ENCODE results near the gene COL12A1.
A peak's percentile ranks its signal among the peaks of the same experiment; 100 is the strongest.

COL12A1 gene

GRCh38 chr6:75102301-75102700 is 103.6 kb downstream of the COL12A1 start:
- DNase-seq (ENCODE audit: low read depth, low spot score) = no peak

GRCh38 chr6:75101896-75102295 is 104.0 kb downstream of the COL12A1 start:
- no peak for DNase-seq (ENCODE audit: low read depth, low spot score)

DNA sequence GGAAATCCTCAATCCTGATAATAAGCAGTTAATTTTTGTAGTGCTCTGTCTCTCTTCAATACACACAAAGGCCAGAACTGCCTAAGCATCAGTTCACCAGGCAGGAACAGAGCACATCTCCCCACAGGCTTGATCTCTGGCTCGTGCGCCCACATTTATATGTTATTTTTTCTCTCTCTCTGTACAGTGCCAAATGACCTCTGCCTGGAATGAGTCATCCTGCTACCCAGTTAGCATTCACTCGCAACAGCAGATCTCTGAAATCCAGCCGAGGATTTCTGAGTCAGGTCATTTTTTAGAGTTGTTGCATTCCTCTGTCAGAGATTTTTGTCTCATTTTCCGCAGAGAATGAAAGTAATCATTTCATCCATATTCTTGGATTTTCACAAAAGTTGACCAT is 107.1 kb downstream of the COL12A1 start:
- DNase-seq (ENCODE audit: low read depth, low spot score) = peak; percentile 1

DNA sequence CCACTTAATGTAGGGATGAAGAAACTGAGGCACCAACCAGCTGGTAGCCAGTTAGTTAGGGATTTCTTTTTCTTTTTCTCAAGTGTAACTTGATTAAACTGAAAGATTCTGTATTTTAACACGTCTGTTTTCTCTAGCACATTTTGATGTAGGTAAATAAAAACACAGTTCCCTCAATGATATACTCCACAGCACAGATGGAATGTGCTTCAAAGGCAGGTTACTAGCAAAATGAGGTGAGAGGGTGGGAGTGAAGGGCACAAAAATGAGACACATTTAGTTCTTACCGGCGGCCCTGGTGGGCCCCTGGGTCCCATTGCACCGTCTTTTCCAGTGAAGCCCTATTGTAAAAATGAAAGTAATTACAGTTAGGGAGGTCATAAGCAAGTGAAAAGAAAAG is 108.9 kb downstream of the COL12A1 start:
- DNase-seq (ENCODE audit: low read depth, low spot score) = no peak

DNA sequence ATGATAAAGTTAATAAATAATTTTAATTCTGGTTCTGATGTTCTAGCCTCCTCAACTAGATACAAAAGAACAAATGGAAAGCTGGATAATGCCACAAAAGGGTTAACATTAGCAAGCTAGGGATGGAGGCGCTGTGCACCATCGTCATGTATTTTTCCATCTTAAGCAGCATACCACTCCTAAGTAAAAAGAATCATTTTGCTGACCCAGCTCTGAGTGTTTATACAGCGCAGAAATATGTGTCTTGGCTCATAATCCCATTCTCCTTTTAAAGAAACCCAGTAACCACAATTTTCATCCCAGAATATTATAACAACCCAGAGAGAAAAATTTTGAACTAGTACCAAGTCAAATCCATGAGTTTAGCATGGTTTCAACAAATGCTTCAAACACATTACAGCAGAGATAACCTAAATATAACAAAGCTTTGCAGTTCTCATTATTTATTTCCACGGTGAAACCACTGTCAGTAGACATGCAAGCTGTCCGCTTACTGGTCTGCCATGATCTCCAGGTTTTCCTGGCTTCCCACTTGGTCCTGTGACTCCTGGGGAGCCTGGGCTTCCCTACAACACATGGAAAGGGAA is 111.1 kb downstream of the COL12A1 start:
- no peak for DNase-seq (ENCODE audit: low read depth, low spot score)

GRCh38 chr6:75091467-75092190 is 114.2 kb downstream of the COL12A1 start:
- no peak for DNase-seq (ENCODE audit: low read depth, low spot score)

- DNase-seq (ENCODE audit: low read depth, low spot score) = no peak
These were observed 115.3 kb downstream of the COL12A1 start for GRCh38 chr6:75090576-75090975.

DNA sequence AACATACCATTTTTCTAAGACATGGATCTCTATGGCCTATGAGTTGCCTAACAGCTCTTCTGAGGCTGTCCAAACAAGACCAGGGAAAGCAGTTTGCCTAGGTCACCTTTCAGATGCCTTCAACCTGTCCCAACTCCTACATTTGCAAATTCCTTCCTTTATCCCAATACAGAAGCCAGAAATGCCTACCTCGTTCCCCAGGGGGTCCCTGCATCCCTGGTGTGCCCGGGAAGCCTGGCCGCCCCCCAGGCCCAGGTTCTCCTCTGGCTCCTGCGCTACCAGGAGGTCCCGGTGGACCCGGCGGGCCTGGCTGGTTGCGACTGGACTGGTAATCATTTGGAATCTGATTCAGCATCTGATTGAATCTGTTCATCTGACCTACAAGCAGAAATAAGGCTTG is 115.9 kb downstream of the COL12A1 start:
- DNase-seq (ENCODE audit: low read depth, low spot score) = no peak

GRCh38 chr6:75089151-75089897 is 116.5 kb downstream of the COL12A1 start:
- DNase-seq (ENCODE audit: low read depth, low spot score) = no peak

GRCh38 chr6:75085931-75086635 is 119.8 kb downstream of the COL12A1 start:
- DNase-seq (ENCODE audit: low read depth, low spot score) = no peak

DNA sequence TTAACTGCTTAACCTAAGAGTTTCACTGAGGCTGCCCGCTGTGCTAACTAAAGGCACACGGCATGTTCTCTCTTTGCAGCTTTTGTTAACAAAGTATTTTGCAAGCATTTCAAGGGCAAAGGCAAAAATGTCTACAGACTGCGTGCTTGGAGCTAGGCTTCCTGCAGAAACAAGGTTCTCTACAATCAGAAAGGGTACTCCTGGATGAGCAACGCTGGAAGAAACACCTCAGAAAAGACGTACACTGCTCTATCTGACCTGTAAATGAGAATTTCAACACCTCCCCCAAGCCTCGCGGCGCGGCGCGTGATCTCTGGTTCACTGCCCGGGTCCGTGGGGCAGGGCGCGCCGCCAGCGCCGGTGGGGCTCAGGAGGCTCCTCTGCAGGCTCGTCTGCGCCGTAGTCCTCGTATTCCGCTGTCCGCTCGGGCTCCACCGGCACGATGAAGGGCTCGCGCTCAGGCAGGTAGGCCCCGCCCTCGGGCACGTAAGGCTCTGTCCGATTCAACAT is 120.9 kb downstream of the COL12A1 start:
- DNase-seq (ENCODE audit: low read depth, low spot score) = peak; percentile 56

- DNase-seq (ENCODE audit: low read depth, low spot score) = no peak
These were observed 121.8 kb downstream of the COL12A1 start for GRCh38 chr6:75084018-75084417.

DNA sequence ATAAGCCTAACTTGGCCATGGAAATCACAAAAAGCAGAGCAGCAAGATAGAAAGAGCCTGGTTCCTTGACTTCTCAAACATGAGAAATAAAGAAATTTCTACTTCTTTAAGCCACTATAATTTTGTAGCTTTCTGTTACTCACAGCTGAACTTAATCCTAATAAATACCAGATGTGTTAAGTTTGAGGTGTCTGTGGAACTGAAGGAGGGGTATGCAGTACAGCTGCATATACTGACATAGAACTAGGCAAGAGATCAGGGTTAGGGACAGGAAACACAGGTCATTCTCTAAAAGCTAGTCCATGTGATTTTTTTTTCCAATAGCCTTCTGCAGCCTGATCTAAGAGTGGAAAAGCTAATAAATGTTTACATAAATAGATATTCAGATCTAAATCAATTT is 123.9 kb downstream of the COL12A1 start:
- no peak for DNase-seq (ENCODE audit: low read depth, low spot score)

DNA sequence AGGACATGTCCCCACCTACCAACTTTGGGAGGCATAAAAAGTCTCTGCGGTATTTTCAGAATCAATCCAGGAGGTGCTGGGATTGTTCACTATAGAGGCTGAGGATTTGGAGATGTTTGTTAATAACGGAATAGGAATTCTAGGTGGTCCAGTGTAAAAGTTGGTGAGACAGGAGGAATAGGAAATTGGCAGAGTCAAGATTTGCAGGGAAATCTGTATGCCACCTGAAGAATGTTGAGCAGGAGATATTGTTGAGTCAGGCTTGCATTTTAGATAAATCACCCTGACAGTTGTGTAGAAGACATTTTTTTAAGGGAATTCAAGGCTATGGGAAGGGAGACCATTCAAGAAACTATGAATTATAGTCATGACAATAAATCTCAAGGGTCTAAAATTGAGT is 124.8 kb downstream of the COL12A1 start:
- no peak for DNase-seq (ENCODE audit: low read depth, low spot score)

DNA sequence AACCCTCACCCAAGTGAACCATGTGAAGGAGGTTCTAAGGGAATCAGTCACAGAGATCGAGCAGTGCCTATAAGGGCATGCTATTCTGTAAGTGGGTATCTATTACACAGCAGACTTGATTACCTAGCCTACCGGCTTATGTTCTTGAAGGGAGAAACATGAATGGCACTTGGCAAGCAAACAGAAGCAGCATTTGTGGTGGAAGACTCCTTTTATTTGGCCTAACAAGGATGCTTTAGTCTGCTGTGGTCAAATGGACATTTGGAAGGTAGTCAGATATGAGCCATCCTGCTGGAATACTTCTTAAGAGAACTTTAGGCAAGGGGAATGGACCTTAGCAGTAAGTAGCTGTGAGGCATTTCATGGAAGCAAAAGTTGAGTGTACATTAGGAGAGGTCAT is 126.3 kb downstream of the COL12A1 start:
- DNase-seq (ENCODE audit: low read depth, low spot score) = no peak

GRCh38 chr6:75077701-75078100 is 128.2 kb downstream of the COL12A1 start:
- DNase-seq (ENCODE audit: low read depth, low spot score) = no peak

DNA sequence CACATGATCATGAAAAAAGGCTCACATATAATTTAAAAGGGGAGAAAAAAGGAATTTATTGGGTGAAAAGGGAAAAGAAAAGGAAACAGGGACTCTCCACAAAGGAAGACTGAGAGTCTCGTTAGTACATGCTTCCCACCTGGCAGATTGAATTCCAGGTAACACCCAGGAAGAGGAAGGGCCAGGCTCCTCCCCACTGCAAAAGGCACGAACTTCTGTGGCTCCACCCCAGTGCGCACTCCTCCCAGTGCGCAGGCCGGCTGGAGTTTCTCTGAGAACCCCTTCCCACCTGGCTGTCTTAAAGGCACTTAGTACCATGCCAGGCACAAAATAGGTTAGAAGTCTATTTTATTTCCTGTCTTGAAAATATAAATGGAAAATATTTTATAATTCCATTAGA is 129.8 kb downstream of the COL12A1 start:
- no peak for DNase-seq (ENCODE audit: low read depth, low spot score)

- DNase-seq (ENCODE audit: low read depth, low spot score) = no peak
These were observed 135.6 kb downstream of the COL12A1 start for GRCh38 chr6:75070244-75070643.

GRCh38 chr6:75065523-75065922 is 140.3 kb downstream of the COL12A1 start:
- DNase-seq (ENCODE audit: low read depth, low spot score) = peak; percentile 82

- no peak for DNase-seq (ENCODE audit: low read depth, low spot score)
These were observed 153.4 kb downstream of the COL12A1 start for GRCh38 chr6:75052491-75052890.

DNA sequence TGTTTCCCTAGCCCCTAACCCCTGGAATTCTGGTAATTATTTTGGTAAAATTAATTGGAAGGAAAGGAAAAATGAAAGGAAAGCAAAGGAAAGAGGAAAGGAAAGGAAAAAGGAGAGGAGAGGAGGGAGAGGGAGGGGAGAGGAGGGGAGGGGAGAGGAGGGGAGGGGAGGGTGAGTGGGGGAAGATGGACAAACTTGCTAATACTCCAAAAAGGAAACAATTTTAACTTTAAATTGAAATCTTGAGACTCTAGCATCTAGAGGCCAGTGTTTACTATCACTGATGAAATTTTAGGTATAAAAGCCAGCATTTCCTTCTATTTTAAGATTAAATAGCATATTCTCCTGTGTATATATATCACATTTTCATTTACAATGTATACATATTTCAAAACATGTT is 156.5 kb downstream of the COL12A1 start:
- DNase-seq (ENCODE audit: low read depth, low spot score) = no peak

GRCh38 chr6:75044846-75045245 is 161.0 kb downstream of the COL12A1 start:
- DNase-seq (ENCODE audit: low read depth, low spot score) = no peak
